GM23248 (cell line): Measurements from ENCODE around the gene TEAD1. TPM values are rescaled to one million over a fixed set of nuclear protein-coding genes. Genes with fewer than 3 reads are reported as not detected.

Experiments
- DNase-seq: peaks from one replicate; pipeline ENCODE4 v3.0.0-alpha.2; 2015
- H2AFZ ChIP-seq: fragments of 200-600 bp; sonication (generic); 2 replicates; pipeline ENCODE4 v1.6.1; 2016; ENCODE audit warnings: antibody characterized with exemption
- H3F3A ChIP-seq: fragments of 200-600 bp; sonication (generic); 2 replicates; pipeline ENCODE4 v1.6.1; 2016; ENCODE audit warnings: mild to moderate bottlenecking, antibody characterized with exemption, mixed run types; ENCODE audit not compliant: insufficient read depth
- H3K27ac ChIP-seq: fragments of 200-600 bp; sonication (generic); 2 replicates; pipeline ENCODE4 v1.5.1; 2016; ENCODE audit warnings: mild to moderate bottlenecking
- H3K27me3 ChIP-seq: fragments of 200-600 bp; sonication (generic); replicated peaks from 2 replicates; pipeline ENCODE4 v1.6.1; 2016; ENCODE audit warnings: mild to moderate bottlenecking; ENCODE audit not compliant: insufficient read depth
- H3K36me3 ChIP-seq: fragments of 200-600 bp; sonication (generic); 2 replicates; pipeline ENCODE4 v1.6.1; 2016; ENCODE audit warnings: low read depth, mild to moderate bottlenecking
- H3K4me1 ChIP-seq: fragments of 200-600 bp; sonication (generic); 2 replicates; pipeline ENCODE4 v1.6.1; 2016; ENCODE audit warnings: mild to moderate bottlenecking; ENCODE audit not compliant: insufficient read depth
- H3K4me2 ChIP-seq: fragments of 200-600 bp; sonication (generic); one replicate; pipeline ENCODE4 v1.6.1; 2016; ENCODE audit warnings: mild to moderate bottlenecking; ENCODE audit not compliant: unreplicated experiment
- H3K4me3 ChIP-seq: fragments of 200-600 bp; sonication (generic); 2 replicates; pipeline ENCODE4 v1.5.1; 2016; ENCODE audit warnings: mild to moderate bottlenecking
- H3K79me2 ChIP-seq: fragments of 200-600 bp; sonication (generic); 2 replicates; pipeline ENCODE4 v1.6.1; 2016; ENCODE audit warnings: mild to moderate bottlenecking; ENCODE audit not compliant: insufficient read depth
- H3K9ac ChIP-seq: fragments of 200-600 bp; sonication (generic); 2 replicates; pipeline ENCODE4 v1.6.1; 2016; ENCODE audit warnings: mild to moderate bottlenecking
- H3K9me2 ChIP-seq: fragments of 200-600 bp; sonication (generic); 2 replicates; pipeline ENCODE4 v1.6.1; 2016; ENCODE audit warnings: mixed run types, mild to moderate bottlenecking, moderate library complexity; ENCODE audit not compliant: insufficient read depth
- H3K9me3 ChIP-seq: fragments of 200-600 bp; sonication (generic); one replicate; pipeline ENCODE4 v1.6.1; 2017; ENCODE audit warnings: low read depth
- H4K20me1 ChIP-seq: fragments of 200-600 bp; sonication (generic); 2 replicates; pipeline ENCODE4 v1.6.0; 2016; ENCODE audit not compliant: insufficient read depth
- EZH2 ChIP-seq: fragments of 200-600 bp; sonication (generic); IDR thresholded peaks from 2 replicates; pipeline ENCODE4 v1.6.1; 2018; ENCODE audit warnings: antibody characterized with exemption, mild to moderate bottlenecking; ENCODE audit not compliant: insufficient read depth, poor library complexity, severe bottlenecking
- EZH2phosphoT487 ChIP-seq: fragments of 200-600 bp; sonication (generic); IDR thresholded peaks from 2 replicates; pipeline ENCODE4 v1.6.1; 2018; ENCODE audit warnings: antibody characterized with exemption, moderate library complexity, mild to moderate bottlenecking, low read depth; ENCODE audit not compliant: insufficient read depth
- WGBS, 2 experiments: methylation state at CpG; one replicate each; pipeline ENCODE4 v1.1.6; 2015 to 2017; ENCODE audit warnings: low lambda C conversion rate in 2 of 2, low coverage in 1 of 2; ENCODE audit errors: missing lambda C conversion rate in 2 of 2; 5-methylcytosine and 5-hydroxymethylcytosine counted together
- in situ Hi-C: fragments of 300-500 bp; cut with MboI; formaldehyde crosslinking; loops from 2 replicates; pipeline ENCODE4 v1.15.0; 2020
- polyA plus RNA-seq: library from polyadenylated mRNA; unstranded; fragments of >200 nt; fragmentation: Nextera tagmentation; extraction: Ambion mirVana; gene quantifications from 2 replicates; pipeline ENCODE4 v1.2.1, GENCODE V29; 2016
- total RNA-seq: library from RNA; depleted of rRNA; stranded (reverse); fragments of >200 nt; shearing (Covaris generic); gene quantifications from 2 replicates; pipeline ENCODE4 v1.2.3, GENCODE V29; 2014

TEAD1 gene
- total and polyA plus RNA-seq, 2 experiments from 2014 or later = 52.3 to 144 TPM

DNA sequence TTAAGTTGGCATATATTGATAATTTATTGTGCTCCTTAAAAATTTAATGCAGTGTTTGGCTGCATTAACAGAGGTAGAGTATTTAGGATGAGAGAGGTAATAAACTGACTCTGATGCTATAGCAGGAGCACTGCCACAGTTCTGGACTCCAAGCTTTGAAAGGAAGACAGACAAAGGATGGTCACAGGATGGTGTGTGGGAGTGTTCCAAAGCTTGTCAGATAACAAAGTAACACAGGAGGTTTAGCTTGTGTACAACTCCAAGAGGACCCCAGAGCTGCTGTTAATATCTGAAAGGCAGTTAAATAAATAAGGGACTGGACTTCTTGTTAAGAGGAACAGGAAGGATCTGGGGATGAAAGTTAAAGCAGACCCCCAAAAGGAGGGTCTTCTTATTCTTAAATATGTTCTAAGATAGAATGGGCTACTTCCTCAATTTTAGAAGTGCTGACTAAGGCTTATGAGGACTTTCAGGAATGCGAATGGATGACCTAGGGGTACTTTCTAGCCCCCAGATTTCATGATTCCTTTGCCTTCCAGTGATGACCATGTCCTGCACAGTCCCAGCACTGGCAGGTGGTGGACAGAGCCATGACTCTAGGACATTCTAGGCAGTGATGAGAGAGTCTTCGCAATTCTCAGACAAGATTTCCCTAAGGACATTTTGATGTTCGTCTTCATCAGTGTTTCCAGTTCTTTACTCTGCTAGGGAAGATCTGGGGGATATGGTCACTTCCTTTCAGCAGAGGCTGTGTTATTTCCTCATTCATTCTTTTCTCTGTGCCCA is 185.8 kb downstream of the TEAD1 start:
- Histone ChIP-seq H3F3A (peaks cover 23% of the 10 kb centered on the region), H3K4me3 (no peak overlapping the region), H3K4me1 (peaks cover 15% of the 10 kb centered on the region), H3K9ac (no peak overlapping the region), H3K27ac (no peak overlapping the region), H3K9me2 (no peaks in the 10 kb centered on the region), H2AFZ (no peak overlapping the region), H4K20me1 (peaks cover 33% of the 10 kb centered on the region), H3K9me3 (no peaks in the 10 kb centered on the region), H3K4me2 (no peak overlapping the region), H3K79me2 (peaks cover 100% of the 10 kb centered on the region), H3K27me3 (no peaks in the 10 kb centered on the region), H3K36me3 (peaks cover 13% of the 10 kb centered on the region; the same call in 1 of the 2 replicates)
- DNase-seq = no peak
- TF ChIP-seq EZH2 (no peak), EZH2phosphoT487 (no peak)
- WGBS, 2 experiments = 95 to 97% methylated on average over 3 of the region's 3 CpGs
- in situ Hi-C loops = no loop called here

GRCh38 chr11:12860827-12861226 is 186.6 kb downstream of the TEAD1 start:
- Histone ChIP-seq H3K79me2 (peaks cover 100% of the 10 kb centered on the region), H3F3A (peaks cover 29% of the 10 kb centered on the region), H3K27me3 (no peaks in the 10 kb centered on the region), H3K36me3 (peaks cover 13% of the 10 kb centered on the region; the same call in 1 of the 2 replicates), H3K9me2 (no peaks in the 10 kb centered on the region), H3K4me1 (peaks cover 17% of the 10 kb centered on the region), H4K20me1 (peaks cover 33% of the 10 kb centered on the region), H3K4me2 (no peak overlapping the region), H3K27ac (no peak overlapping the region), H3K9ac (no peak overlapping the region), H2AFZ (no peak overlapping the region), H3K4me3 (no peak overlapping the region), H3K9me3 (no peaks in the 10 kb centered on the region)
- in situ Hi-C loops = no loop called here
- TF ChIP-seq EZH2 (no peak), EZH2phosphoT487 (no peak)
- no peak for DNase-seq
- WGBS, 2 experiments = 100% methylated on average over 2 of the region's 2 CpGs

DNA sequence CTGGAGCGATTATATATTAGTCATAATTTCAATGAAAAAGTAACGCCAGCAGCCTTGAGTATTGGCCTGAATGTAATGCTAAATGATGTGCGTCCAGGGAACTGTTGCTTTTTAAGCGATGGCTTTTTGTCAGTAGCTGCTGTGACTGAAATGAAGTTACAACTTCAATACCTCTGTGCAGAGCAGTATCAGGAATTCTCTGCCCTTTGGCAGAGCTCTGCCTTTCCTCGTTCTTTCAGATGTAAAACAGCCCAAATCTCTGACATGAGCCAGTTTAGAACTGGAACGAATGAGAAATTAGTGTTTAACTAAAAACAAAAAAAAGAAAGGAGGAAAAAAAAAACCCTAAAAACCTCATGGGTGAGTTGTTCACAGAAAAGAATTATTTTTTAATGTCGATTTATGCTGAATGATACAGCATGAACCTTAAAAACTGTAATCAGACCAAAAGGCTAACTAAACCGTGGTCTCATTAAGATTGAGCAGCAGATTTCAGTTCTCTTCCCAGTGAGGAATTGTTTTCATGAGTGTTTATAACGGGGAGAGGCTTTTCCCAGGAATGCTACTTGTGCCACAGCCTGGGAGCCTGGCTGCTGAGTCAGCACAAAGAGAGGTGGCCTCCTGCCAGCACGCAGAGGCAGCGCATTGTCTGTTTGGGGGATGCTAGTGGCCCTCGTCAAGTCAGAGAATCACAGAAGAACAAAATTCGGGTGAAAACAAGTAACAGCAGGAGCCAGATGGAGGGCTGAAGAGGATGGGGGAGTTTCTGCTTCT is 188.7 kb downstream of the TEAD1 start:
- Histone ChIP-seq H4K20me1 (peaks cover 23% of the 10 kb centered on the region), H3K4me3 (no peak overlapping the region), H3K79me2 (peaks cover 100% of the 10 kb centered on the region), H3K9me3 (no peaks in the 10 kb centered on the region), H3K27ac (peak overlapping the region; percentile 52), H2AFZ (no peak overlapping the region), H3K4me2 (peak overlapping the region; percentile 52), H3F3A (peaks cover 29% of the 10 kb centered on the region), H3K27me3 (no peaks in the 10 kb centered on the region), H3K36me3 (peaks cover 13% of the 10 kb centered on the region; the same call in 1 of the 2 replicates), H3K9me2 (no peaks in the 10 kb centered on the region), H3K9ac (peak overlapping the region; percentile 37), H3K4me1 (peaks cover 18% of the 10 kb centered on the region)
- WGBS, 2 experiments = 16 to 18% methylated on average over 13 of the region's 13 CpGs
- no peak for TF ChIP-seq EZH2phosphoT487
- no peak for TF ChIP-seq EZH2
- peak; percentile 81 for DNase-seq
- in situ Hi-C loops = no loop called here

GRCh38 chr11:12863605-12864121 is 189.4 kb downstream of the TEAD1 start:
- Histone ChIP-seq H3K9me2 (no peaks in the 10 kb centered on the region), H2AFZ (no peak overlapping the region), H3K9ac (peak overlapping the region; percentile 37; the same call in 1 of the 2 replicates), H3K27me3 (no peaks in the 10 kb centered on the region), H3K79me2 (peaks cover 100% of the 10 kb centered on the region), H4K20me1 (peaks cover 21% of the 10 kb centered on the region), H3K4me2 (peak overlapping the region; percentile 52), H3F3A (peaks cover 29% of the 10 kb centered on the region), H3K9me3 (no peaks in the 10 kb centered on the region), H3K27ac (peak overlapping the region; percentile 52), H3K4me3 (no peak overlapping the region), H3K4me1 (peaks cover 26% of the 10 kb centered on the region), H3K36me3 (peaks cover 13% of the 10 kb centered on the region; the same call in 1 of the 2 replicates)
- no peak for DNase-seq
- in situ Hi-C loops = no loop called here
- WGBS, 2 experiments = 93% methylated on average over 9 of the region's 9 CpGs
- TF ChIP-seq EZH2phosphoT487 (no peak), EZH2 (no peak)
